H9 (cell line): Measurements from ENCODE around the gene MSLN. TPM values are rescaled to one million over a fixed set of nuclear protein-coding genes. Genes with fewer than 3 reads are reported as not detected.

Experiments used
- DNase-seq: peaks from one replicate; pipeline ENCODE4 v3.0.0-alpha.2; 2017
- H2AFZ ChIP-seq: one replicate; pipeline ENCODE4 v1.6.1; 2013; ENCODE audit warnings: mild to moderate bottlenecking, low read length, control low read depth, moderate library complexity
- H2AK5ac ChIP-seq: 2 replicates; pipeline ENCODE4 v1.6.1; 2013; ENCODE audit warnings: low read length, control low read depth, mixed read lengths; ENCODE audit not compliant: insufficient read length
- H2BK120ac ChIP-seq: one replicate; pipeline ENCODE4 v1.6.1; 2013; ENCODE audit warnings: low read depth, mild to moderate bottlenecking, low read length, control low read depth, inconsistent platforms; ENCODE audit not compliant: poor library complexity, severe bottlenecking
- H2BK12ac ChIP-seq: 2 replicates; pipeline ENCODE4 v1.6.1; 2013; ENCODE audit warnings: low read length, control low read depth, mixed read lengths, low read depth; ENCODE audit not compliant: insufficient read length
- H2BK15ac ChIP-seq: 2 replicates; pipeline ENCODE4 v1.6.1; 2013; ENCODE audit warnings: low read depth, low read length, control low read depth
- H2BK20ac ChIP-seq: one replicate; pipeline ENCODE4 v1.6.1; 2013; ENCODE audit warnings: low read depth, mild to moderate bottlenecking, low read length, control low read depth, inconsistent platforms; ENCODE audit not compliant: poor library complexity, severe bottlenecking
- H2BK5ac ChIP-seq: 2 replicates; pipeline ENCODE4 v1.6.1; 2013; ENCODE audit warnings: low read length, control low read depth, mixed read lengths; ENCODE audit not compliant: insufficient read length
- H3K14ac ChIP-seq: 2 replicates; pipeline ENCODE4 v1.6.1; 2013; ENCODE audit warnings: low read length, control low read depth; ENCODE audit not compliant: insufficient read depth
- H3K18ac ChIP-seq: 2 replicates; pipeline ENCODE4 v1.6.1; 2013; ENCODE audit warnings: low read depth, mild to moderate bottlenecking, mixed read lengths, low read length, control low read depth; ENCODE audit not compliant: insufficient read length
- H3K23ac ChIP-seq: 2 replicates; pipeline ENCODE4 v1.6.1; 2013; ENCODE audit warnings: low read length, control low read depth, mixed read lengths, low read depth; ENCODE audit not compliant: insufficient read length
- H3K23me2 ChIP-seq: 2 replicates; pipeline ENCODE4 v1.6.1; 2013; ENCODE audit warnings: low read depth, mild to moderate bottlenecking, mixed read lengths, low read length, control low read depth; ENCODE audit not compliant: insufficient read length, poor library complexity, severe bottlenecking
- H3K27ac ChIP-seq: 2 replicates; pipeline ENCODE4 v1.5.1; 2013; ENCODE audit warnings: low read length, control low read depth, mixed read lengths, low read depth; ENCODE audit not compliant: insufficient read length
- H3K27me3 ChIP-seq: 2 replicates; pipeline ENCODE4 v1.6.1; 2013; ENCODE audit warnings: low read length, control low read depth, inconsistent platforms; ENCODE audit not compliant: insufficient read depth
- H3K4ac ChIP-seq: 2 replicates; pipeline ENCODE4 v1.6.1; 2013; ENCODE audit warnings: low read depth, mild to moderate bottlenecking, control low read depth, inconsistent platforms, low read length, moderate library complexity
- H3K4me1 ChIP-seq: 2 replicates; pipeline ENCODE4 v1.6.1; 2013; ENCODE audit warnings: low read length, control low read depth, inconsistent platforms; ENCODE audit not compliant: insufficient read depth
- H3K4me2 ChIP-seq: 2 replicates; pipeline ENCODE4 v1.6.1; 2013; ENCODE audit warnings: low read length, control low read depth, mixed read lengths; ENCODE audit not compliant: insufficient read length, insufficient read depth
- H3K56ac ChIP-seq: 2 replicates; pipeline ENCODE4 v1.6.1; 2013; ENCODE audit warnings: low read depth, mild to moderate bottlenecking, mixed read lengths, low read length, control low read depth; ENCODE audit not compliant: insufficient read length
- H3K79me1 ChIP-seq: 2 replicates; pipeline ENCODE4 v1.6.1; 2013; ENCODE audit warnings: low read depth, mild to moderate bottlenecking, moderate library complexity, low read length, control low read depth, inconsistent platforms; ENCODE audit not compliant: insufficient read depth, poor library complexity, severe bottlenecking
- H3K79me2 ChIP-seq: 2 replicates; pipeline ENCODE4 v1.6.1; 2013; ENCODE audit warnings: low read length, control low read depth, inconsistent platforms; ENCODE audit not compliant: insufficient read depth
- H3K9ac ChIP-seq: 2 replicates; pipeline ENCODE4 v1.6.1; 2013; ENCODE audit warnings: low read length, control low read depth, mixed read lengths; ENCODE audit not compliant: insufficient read length; ENCODE audit errors: extremely low read depth
- H3K9me3 ChIP-seq: one replicate; pipeline ENCODE4 v1.6.1; 2013; ENCODE audit warnings: low read depth, low read length, inconsistent platforms; ENCODE audit not compliant: control insufficient read depth
- H3T11ph ChIP-seq: one replicate; pipeline ENCODE4 v1.6.1; 2013; ENCODE audit warnings: mild to moderate bottlenecking, low read length, control low read depth, inconsistent platforms
- H4K20me1 ChIP-seq: one replicate; pipeline ENCODE4 v1.6.1; 2013; ENCODE audit not compliant: control insufficient read depth, insufficient read length, insufficient read depth
- H4K5ac ChIP-seq: 2 replicates; pipeline ENCODE4 v1.6.1; 2013; ENCODE audit warnings: low read depth, mild to moderate bottlenecking, mixed read lengths, low read length, control low read depth; ENCODE audit not compliant: insufficient read length
- H4K8ac ChIP-seq: replicated peaks from 2 replicates; pipeline ENCODE4 v1.6.1; 2013; ENCODE audit warnings: low read length, control low read depth, mixed read lengths, low read depth; ENCODE audit not compliant: insufficient read length
- H4K91ac ChIP-seq: 2 replicates; pipeline ENCODE4 v1.6.1; 2013; ENCODE audit warnings: low read depth, mild to moderate bottlenecking, moderate library complexity, mixed read lengths, low read length, control low read depth; ENCODE audit not compliant: insufficient read length
- H3K27ac Mint-ChIP-seq, 3 experiments: 2 replicates in 2 of 3; 3 replicates in 1 of 3; pipeline ENCODE4 v1.8.0; 2020 to 2021; ENCODE audit warnings: mixed read lengths in 3 of 3, mild to moderate bottlenecking in 1 of 3, moderate library complexity in 1 of 3
- H3K27me3 Mint-ChIP-seq: 2 replicates; pipeline ENCODE4 v1.8.0; 2021; ENCODE audit warnings: low read depth, mild to moderate bottlenecking, moderate library complexity, mixed read lengths
- H3K36me3 Mint-ChIP-seq, 3 experiments: 2 replicates in 2 of 3; 3 replicates in 1 of 3; pipeline ENCODE4 v1.8.0; 2020 to 2021; ENCODE audit warnings: low read depth in 3 of 3, mixed read lengths in 3 of 3; ENCODE audit not compliant: insufficient read depth in 1 of 3
- H3K4me1 Mint-ChIP-seq, 2 experiments: 2 replicates each; pipeline ENCODE4 v1.8.0; 2020; ENCODE audit warnings: mixed read lengths in 2 of 2
- H3K4me3 Mint-ChIP-seq, 2 experiments: 2 replicates in 1 of 2; 3 replicates in 1 of 2; pipeline ENCODE4 v1.8.0; 2020 to 2021; ENCODE audit warnings: mild to moderate bottlenecking in 2 of 2, mixed read lengths in 2 of 2, moderate library complexity in 1 of 2
- H3K9me3 Mint-ChIP-seq, 2 experiments: 2 replicates in 1 of 2; 3 replicates in 1 of 2; pipeline ENCODE4 v1.8.0; 2020; ENCODE audit warnings: mild to moderate bottlenecking in 2 of 2, mixed read lengths in 2 of 2, moderate library complexity in 1 of 2
- CTCF ChIP-seq: fragments of 200-600 bp; sonication (generic); conservative IDR thresholded peaks from 3 replicates; pipeline ENCODE4 v1.8.0; 2021; ENCODE audit warnings: antibody characterized with exemption, mild to moderate bottlenecking
- WGBS: extraction: QIAGEN DNeasy Blood & Tissue Kit; methylation state at CpG from one replicate; pipeline ENCODE4 v1.1.7; 2013; ENCODE audit warnings: missing lambda C conversion rate, low lambda C conversion rate, mixed read lengths; ENCODE audit not compliant: insufficient read length; ENCODE audit errors: extremely low coverage; 5-methylcytosine and 5-hydroxymethylcytosine counted together
- total RNA-seq: library from RNA; stranded (reverse); gene quantifications from 2 replicates; pipeline ENCODE4 v1.2.1, GENCODE V29; 2021

The MSLN gene
- total RNA-seq, 1 experiment from 2014 or later = 0.22 TPM

GRCh38 chr16:769934-770333 lies 9.4 kb downstream of the MSLN start:
- Mint-ChIP-seq H3K9me3 (no peaks in the 10 kb centered on the region; a peak in 1 of 5 replicates), H3K27me3 (peaks cover 5% of the 10 kb centered on the region), H3K36me3 (no peaks in the 10 kb centered on the region), H3K27ac (no peak overlapping the region), H3K4me3 (no peak overlapping the region), H3K4me1 (peaks cover 0 to 3% of the 10 kb centered on the region in 2 experiments; a peak in 1 of 4 replicates)
- H2BK120ac ChIP-seq = no peak overlapping the region
- H4K91ac ChIP-seq = no peak overlapping the region
- H3T11ph ChIP-seq = no peak overlapping the region
- no peak overlapping the region for H3K18ac ChIP-seq
- no peak overlapping the region for H2AFZ ChIP-seq
- no peak overlapping the region for H2BK15ac ChIP-seq
- H2BK20ac ChIP-seq = no peak overlapping the region
- no peaks in the 10 kb centered on the region for H3K23me2 ChIP-seq
- H3K27ac ChIP-seq = no peak overlapping the region
- no peak overlapping the region for H3K23ac ChIP-seq
- no peak overlapping the region for H2BK5ac ChIP-seq
- H4K8ac ChIP-seq = no peak overlapping the region
- no peaks in the 10 kb centered on the region for H3K4me1 ChIP-seq
- H4K5ac ChIP-seq = no peak overlapping the region
- no peak overlapping the region for H3K4ac ChIP-seq
- no peak overlapping the region for H3K14ac ChIP-seq
- H3K79me2 ChIP-seq = no peaks in the 10 kb centered on the region
- H3K56ac ChIP-seq = no peak overlapping the region
- no CpG with 5 or more reads among the region's 19 CpGs for WGBS
- no peaks in the 10 kb centered on the region for H3K9me3 ChIP-seq
- no peak for TF ChIP-seq CTCF
- H2AK5ac ChIP-seq = no peak overlapping the region
- no peaks in the 10 kb centered on the region for H3K27me3 ChIP-seq
- no peaks in the 10 kb centered on the region for H4K20me1 ChIP-seq
- no peak for DNase-seq
- H3K4me2 ChIP-seq = no peak overlapping the region
- H3K9ac ChIP-seq = no peak overlapping the region
- H3K79me1 ChIP-seq = no peaks in the 10 kb centered on the region
- H2BK12ac ChIP-seq = no peak overlapping the region
